ENCODE data around the gene WDR44. TPM values are rescaled to one million over a fixed set of nuclear protein-coding genes. Genes with fewer than 3 reads are reported as not detected.

Gene WDR44
- total RNA-seq, 2 experiments from 2014 or later = 11.7 to 12.2 TPM

- Histone ChIP-seq H3K4me1 (ENCODE audit: insufficient read depth, low read length) (peaks cover 23% of the 10 kb centered on the region), H3K36me3 (ENCODE audit: insufficient read depth, low read length) (no peaks in the 10 kb centered on the region), H3K27me3 (ENCODE audit: control insufficient read depth in 1 of 2, insufficient read depth in 2 of 2, low read length in 2 of 2) (no peaks in the 10 kb centered on the region), H3K4me3 (ENCODE audit: low read length) (no peak overlapping the region), H3K27ac (ENCODE audit: low read depth in 1 of 2, low read length in 2 of 2) (no peak overlapping the region), H3K9me3 (ENCODE audit: control insufficient read depth in 1 of 2, insufficient read depth in 1 of 2, low read length in 2 of 2) (no peaks in the 10 kb centered on the region)
- ChIA-PET CTCF (interaction anchor here (1.3 kb wide), 1 partner anchor 9 kb away, joined by 4 read pairs; no protein-coding TSS in a partner anchor), POLR2A (interaction anchor here (1.3 kb wide), 1 partner anchor 10 kb away, joined by 3 read pairs; the partner anchor contains the start of gene WDR44)
- DNase-seq (peak in 1 of 14 experiments; percentile 2), ATAC-seq (ENCODE audit: poor library complexity) (peak; percentile 33)
- intact Hi-C loops (cut with DNase I, micrococcal nuclease) = no loop called here
- no peak overlapping the region for H3K4me3 Mint-ChIP-seq
- no peaks in the 10 kb centered on the region for H3K9me3 Mint-ChIP-seq
- H3K4me1 Mint-ChIP-seq (ENCODE audit: low read depth) = peaks cover 52% of the 10 kb centered on the region
- H3K27me3 Mint-ChIP-seq = no peaks in the 10 kb centered on the region
- no peaks in the 10 kb centered on the region for H3K36me3 Mint-ChIP-seq (ENCODE audit: low read depth)
- no peak overlapping the region for H3K27ac Mint-ChIP-seq
- no peak for TF ChIP-seq CTCF (IDR thresholded peaks at IDR 0.05)
Measured at GRCh38 chrX:118355225-118355920, 9.5 kb downstream of the WDR44 start.

- DNase-seq (no peak), ATAC-seq (ENCODE audit: poor library complexity) (no peak)
- Histone ChIP-seq H3K27me3 (ENCODE audit: control insufficient read depth in 1 of 2, insufficient read depth in 2 of 2, low read length in 2 of 2) (no peaks in the 10 kb centered on the region), H3K4me3 (ENCODE audit: low read length) (no peak overlapping the region), H3K4me1 (ENCODE audit: insufficient read depth, low read length) (peaks cover 21% of the 10 kb centered on the region), H3K9me3 (ENCODE audit: control insufficient read depth in 1 of 2, insufficient read depth in 1 of 2, low read length in 2 of 2) (no peaks in the 10 kb centered on the region), H3K27ac (ENCODE audit: low read depth in 1 of 2, low read length in 2 of 2) (no peak overlapping the region), H3K36me3 (ENCODE audit: insufficient read depth, low read length) (no peaks in the 10 kb centered on the region)
- intact Hi-C loops (cut with DNase I, micrococcal nuclease) = no loop called here
- Mint-ChIP-seq H3K27me3 (no peaks in the 10 kb centered on the region), H3K4me1 (ENCODE audit: low read depth) (peaks cover 56% of the 10 kb centered on the region), H3K4me3 (no peak overlapping the region), H3K9me3 (no peaks in the 10 kb centered on the region), H3K27ac (no peak overlapping the region), H3K36me3 (ENCODE audit: low read depth) (no peaks in the 10 kb centered on the region)
- ChIA-PET POLR2A (no interaction called here), CTCF (interaction anchor here (1.3 kb wide), 1 partner anchor 8 kb away, joined by 4 read pairs; no protein-coding TSS in a partner anchor)
- TF ChIP-seq CTCF (IDR thresholded peaks at IDR 0.05) = no peak
Measured at GRCh38 chrX:118356154-118356701, 10.3 kb downstream of the WDR44 start.

GRCh38 chrX:118360429-118361125, 14.7 kb downstream of the WDR44 start:
- Histone ChIP-seq H3K36me3 (ENCODE audit: insufficient read depth, low read length) (no peaks in the 10 kb centered on the region), H3K27me3 (ENCODE audit: control insufficient read depth in 1 of 2, insufficient read depth in 2 of 2, low read length in 2 of 2) (no peaks in the 10 kb centered on the region), H3K9me3 (ENCODE audit: control insufficient read depth in 1 of 2, insufficient read depth in 1 of 2, low read length in 2 of 2) (no peaks in the 10 kb centered on the region), H3K4me1 (ENCODE audit: insufficient read depth, low read length) (peaks cover 10% of the 10 kb centered on the region), H3K4me3 (ENCODE audit: low read length) (no peak overlapping the region), H3K27ac (ENCODE audit: low read depth in 1 of 2, low read length in 2 of 2) (no peak overlapping the region)
- DNase-seq (no peak), ATAC-seq (ENCODE audit: poor library complexity) (no peak)
- Mint-ChIP-seq H3K36me3 (ENCODE audit: low read depth) (no peaks in the 10 kb centered on the region), H3K27me3 (no peaks in the 10 kb centered on the region), H3K4me1 (ENCODE audit: low read depth) (peaks cover 44% of the 10 kb centered on the region), H3K4me3 (no peak overlapping the region), H3K27ac (peak overlapping the region; percentile 53), H3K9me3 (no peaks in the 10 kb centered on the region)
- no peak for TF ChIP-seq CTCF (IDR thresholded peaks at IDR 0.05)
- CTCF ChIA-PET = no interaction called here
- POLR2A ChIA-PET = interaction anchor here (0.6 to 1.0 kb wide), 3 partner anchors 14 to 1783 kb away, joined by 3 read pairs; no protein-coding TSS in a partner anchor
- intact Hi-C loops (cut with DNase I, micrococcal nuclease) = no loop called here

All from CD4-positive, alpha-beta T cell (primary cell).